Medulla oblongata (tissue), 1 donor: ENCODE results near the gene DOCK9.
A peak's percentile ranks its signal among the peaks of the same experiment; 100 is the strongest.

Experiments used
- DNase-seq: peaks from one replicate; pipeline ENCODE4 v3.0.0-alpha.2; 2015; ENCODE audit errors: extremely low spot score

The DOCK9 gene

DNA sequence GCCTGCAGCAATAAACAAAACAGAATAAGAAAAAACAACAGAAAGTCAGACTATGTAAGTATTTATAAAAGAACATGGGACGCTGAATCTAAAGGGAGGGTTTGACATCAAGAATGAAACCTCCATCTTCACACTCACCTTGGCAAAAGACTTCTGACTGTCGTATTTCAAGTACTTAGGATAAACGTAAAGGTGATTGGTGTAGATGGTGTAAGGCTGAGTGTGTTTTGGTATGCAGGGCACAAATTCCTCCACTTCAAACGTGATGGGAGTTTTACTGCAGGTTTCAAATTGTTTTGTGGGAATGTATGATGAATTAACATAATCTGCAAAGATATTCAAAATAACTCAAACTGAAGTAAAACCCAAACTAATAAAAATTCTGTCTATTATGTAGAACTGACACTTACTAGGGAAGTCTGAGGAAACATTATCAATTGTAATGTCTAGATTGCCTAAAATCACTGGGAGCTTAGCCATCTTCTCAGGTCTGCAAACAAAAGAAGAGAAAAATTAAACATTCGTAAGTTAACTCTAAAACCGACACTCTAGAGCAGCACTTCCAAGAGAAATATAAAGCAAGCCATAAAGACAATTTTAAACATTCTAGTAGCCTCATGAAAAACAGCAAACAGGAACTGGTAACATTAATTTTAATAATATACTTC is 89.5 kb downstream of the DOCK9 start:
- DNase-seq: no peak

GRCh38 chr13:98886587-98887230 is 91.2 kb downstream of the DOCK9 start:
- no peak for DNase-seq

GRCh38 chr13:98885600-98885999 is 92.3 kb downstream of the DOCK9 start:
- DNase-seq: no peak

DNA sequence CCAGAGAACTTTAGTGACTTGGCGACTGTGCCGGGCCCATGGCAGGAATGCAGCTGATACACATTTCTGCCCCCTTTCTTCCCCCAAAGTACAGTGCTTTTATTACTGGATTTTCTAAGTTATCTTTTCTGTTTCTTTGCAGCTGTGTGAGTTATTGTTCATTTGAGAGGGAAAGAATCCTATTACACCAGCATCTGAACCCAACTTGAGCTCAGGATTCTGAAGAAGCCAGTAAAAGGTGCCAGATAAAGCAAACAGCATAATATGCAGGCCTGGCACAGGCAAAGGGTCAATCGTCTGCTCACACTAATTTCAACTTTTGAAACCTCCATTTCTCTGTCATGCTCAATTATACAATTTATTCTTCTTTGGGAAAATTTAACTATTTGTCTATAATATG is 93.9 kb downstream of the DOCK9 start:
- DNase-seq: no peak

DNA sequence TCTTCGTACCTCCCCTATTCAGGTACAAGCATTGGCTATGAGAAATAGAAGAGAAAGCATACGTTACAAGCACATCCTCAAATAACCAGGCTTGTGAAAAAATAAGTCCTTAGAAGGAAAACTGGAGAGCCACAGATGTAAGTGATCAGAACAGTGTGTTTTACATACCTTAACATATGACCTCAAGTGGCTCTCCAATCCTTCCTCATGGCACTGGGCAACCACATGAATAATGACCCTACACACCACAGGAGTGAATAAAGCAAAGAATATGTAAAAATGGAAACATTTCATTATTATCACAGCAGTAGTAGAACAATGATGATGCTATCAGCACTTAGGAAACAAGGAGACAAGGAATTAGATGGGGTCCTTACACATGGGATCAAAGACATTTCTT is 96.5 kb downstream of the DOCK9 start:
- no peak for DNase-seq

- no peak for DNase-seq
Measured at GRCh38 chr13:98880677-98881076, 97.2 kb downstream of the DOCK9 start.

- DNase-seq: no peak
Measured at GRCh38 chr13:98879957-98880356, 97.9 kb downstream of the DOCK9 start.

DNA sequence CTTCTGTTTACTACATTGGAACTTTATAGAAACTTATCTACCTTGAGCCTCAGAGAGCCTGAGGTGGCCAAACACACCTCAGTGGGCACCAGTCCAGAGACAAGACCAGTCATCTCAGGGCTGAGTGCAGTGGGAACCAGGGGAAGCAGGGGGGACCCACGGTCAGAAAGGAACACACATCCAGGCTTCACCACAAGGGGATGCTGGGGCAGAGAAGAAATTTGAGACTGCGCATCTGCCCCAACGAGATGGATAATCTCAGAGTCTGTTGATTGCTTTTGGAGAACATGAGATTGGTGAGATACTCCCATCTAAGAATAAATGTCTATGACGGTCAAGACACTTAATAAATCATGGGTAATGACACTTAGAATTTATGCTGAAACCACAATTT is 98.7 kb downstream of the DOCK9 start:
- DNase-seq: no peak

- peak; percentile 63 for DNase-seq
Measured at GRCh38 chr13:98878486-98879126, 99.3 kb downstream of the DOCK9 start.

GRCh38 chr13:98877936-98878335 is 99.9 kb downstream of the DOCK9 start:
- DNase-seq: no peak

DNA sequence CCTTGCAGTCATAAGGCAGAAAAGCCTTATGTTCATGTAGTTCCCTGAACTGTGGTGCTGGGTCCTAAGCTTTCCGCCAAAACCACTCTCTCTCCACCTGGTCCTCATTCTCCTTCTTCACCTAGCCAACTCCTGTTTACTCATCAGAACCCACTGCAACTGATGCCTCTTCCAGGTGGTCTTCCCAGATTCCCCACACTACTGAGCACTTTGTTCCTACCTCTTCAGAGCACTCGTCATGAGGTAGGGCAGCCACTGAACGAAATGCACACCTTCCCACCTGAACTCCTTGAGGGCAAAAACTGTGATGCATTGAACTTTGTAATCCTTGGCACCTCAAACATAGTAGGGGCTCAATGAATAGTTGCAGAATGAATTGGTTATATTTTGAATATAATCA is 100.4 kb downstream of the DOCK9 start:
- no peak for DNase-seq

- DNase-seq: no peak
Measured at GRCh38 chr13:98875146-98875729, 102.6 kb downstream of the DOCK9 start.

DNA sequence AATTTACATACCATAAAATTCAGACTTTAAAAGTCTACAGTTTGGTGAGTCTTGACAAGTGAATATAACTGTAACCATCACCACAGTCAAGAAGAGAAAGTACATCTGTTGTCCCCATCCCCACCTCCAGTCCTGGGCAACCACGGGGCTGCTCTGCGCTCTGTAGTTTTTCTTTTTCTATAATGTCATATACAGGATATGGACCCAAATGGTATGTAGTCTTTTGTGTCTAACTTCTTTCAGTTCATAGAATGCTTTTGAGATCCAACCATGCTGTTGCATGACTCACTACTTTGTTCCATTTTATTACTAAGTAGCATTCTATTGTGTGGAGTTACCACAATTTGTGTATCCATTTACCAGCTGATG is 103.9 kb downstream of the DOCK9 start:
- DNase-seq: no peak

DNA sequence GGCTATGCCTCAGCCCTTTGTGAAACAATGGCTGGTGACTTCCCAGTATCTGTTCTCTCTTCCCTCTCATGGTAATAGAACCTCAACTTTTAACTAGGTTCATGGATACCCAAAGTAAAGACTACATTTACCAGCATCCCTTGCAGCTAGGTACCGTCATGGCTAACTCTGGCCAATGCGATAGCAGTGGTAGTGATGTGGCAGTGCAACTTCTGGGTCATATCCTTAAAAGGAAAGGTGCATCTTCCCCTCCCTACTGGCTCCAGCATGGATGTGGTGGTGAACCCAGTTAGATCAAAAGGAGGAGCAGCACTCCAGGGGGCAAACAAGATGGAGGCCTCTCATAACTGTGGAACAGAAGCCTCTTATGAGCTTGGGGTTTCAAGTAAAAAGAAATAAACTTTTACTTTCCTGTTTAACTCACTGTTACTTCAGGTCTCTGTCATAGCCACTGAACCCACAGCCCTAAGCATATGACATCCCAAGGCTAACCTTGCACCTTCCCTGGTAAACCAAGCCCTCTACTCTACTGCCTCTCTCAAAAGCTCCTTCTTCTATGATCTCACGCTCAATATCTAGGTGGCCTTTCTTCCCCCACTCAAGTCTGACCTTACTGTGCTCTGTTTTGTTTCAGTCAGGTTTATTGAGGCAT is 104.4 kb downstream of the DOCK9 start:
- DNase-seq: no peak

GRCh38 chr13:98871727-98872126 is 106.1 kb downstream of the DOCK9 start:
- DNase-seq: no peak

DNA sequence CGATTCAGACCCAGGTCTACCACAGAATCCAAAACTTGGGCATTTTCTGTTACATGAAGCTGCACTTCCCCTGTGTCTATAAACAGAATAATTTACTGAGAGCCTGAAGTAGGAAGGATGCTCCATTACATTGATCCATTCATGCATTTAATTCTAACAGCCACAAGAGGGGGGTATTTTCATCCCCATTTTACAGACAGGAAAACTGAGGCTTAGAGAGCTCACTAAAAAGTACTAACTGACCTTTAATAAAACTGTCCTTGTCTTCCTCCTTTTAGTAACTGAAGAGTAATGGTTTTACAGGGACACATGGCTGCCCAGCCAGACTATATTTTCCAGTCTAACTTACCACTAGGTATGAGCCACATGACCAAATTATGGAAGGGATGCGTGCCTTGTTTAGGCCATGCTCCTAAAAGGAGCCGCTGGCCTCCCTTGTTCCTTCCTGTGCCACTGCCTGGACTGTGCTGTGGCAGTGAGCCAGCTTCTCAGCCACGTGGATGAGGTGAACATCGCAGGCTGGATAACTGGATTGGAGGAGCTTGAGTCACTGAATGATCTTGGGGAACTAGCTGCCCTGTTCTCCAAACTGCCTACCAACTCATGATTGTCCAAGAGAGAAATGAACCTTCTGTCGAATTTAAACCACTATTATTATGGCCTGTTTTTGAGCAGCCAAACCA is 108.3 kb downstream of the DOCK9 start:
- no peak for DNase-seq

DNA sequence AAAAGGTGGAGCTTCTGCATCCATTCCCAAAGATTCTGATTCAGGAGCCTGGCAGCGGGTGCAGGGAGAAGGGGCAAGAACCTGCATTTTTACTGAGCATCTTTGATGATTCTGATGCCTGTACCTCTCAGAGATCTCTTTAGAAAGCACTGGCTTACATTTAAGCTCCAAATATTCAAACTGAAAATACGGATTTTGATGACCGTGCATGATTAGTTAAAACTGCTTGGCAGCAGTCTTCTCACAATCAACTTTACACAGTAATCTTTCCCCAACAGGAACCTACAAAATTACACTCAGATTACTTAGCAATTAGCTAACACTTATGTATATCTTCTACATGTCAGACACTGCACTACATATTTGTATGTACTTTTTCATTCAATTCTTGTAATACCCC is 108.9 kb downstream of the DOCK9 start:
- DNase-seq: no peak

DNA sequence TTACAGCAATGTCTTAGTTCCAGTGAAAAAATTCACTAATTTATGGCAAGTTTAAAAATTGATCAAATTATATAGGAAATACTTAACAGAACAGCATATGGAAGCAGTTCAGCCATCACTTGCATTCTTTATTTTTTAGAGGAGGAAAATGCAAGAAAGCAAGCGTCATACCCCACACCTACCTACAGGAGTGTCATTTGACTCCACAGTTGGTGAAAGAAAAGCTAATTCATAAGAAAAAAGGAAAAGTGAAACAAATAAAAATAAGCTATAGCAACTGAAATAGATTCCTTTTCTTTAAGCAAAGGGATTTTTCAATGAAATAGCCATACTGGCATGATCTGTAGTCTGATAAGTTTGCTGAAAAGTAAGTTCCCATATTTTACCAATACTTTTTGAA is 111.0 kb downstream of the DOCK9 start:
- no peak for DNase-seq

GRCh38 chr13:98860491-98860890 is 117.4 kb downstream of the DOCK9 start:
- no peak for DNase-seq

- no peak for DNase-seq
Measured at GRCh38 chr13:98858191-98858590, 119.7 kb downstream of the DOCK9 start.

GRCh38 chr13:98856983-98857382 is 120.9 kb downstream of the DOCK9 start:
- peak; percentile 58 for DNase-seq

DNA sequence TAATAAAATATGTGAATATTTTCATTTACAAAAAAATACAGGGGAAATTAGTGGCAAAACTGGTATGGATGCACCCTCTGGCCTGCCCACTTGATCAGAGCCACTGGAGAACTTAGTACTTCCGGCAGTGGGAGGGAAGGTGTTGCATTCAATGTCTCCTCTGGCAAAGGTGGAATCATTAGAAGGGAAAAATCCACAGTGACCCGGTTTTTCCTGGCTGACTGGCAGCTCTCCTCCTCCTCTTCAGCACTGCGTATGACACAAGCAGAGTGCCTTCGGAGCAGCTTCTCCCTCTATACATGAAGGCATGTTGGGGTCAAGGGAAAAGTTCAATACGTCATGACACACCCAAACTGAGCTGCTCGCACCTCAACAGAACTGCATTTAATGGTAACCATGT is 123.4 kb downstream of the DOCK9 start:
- DNase-seq: no peak
